ENCODE data around the gene ATP2C2. TPM values are rescaled to one million over a fixed set of nuclear protein-coding genes. Genes with fewer than 3 reads are reported as not detected.
"Not testable (repeated sequence)": the region's sequence is repeated elsewhere in the genome, so short reads cannot be mapped to it uniquely, and the experiment has no call there.

ATP2C2 gene
- total RNA-seq, 4 donors from 2014 or later, result 1.3 TPM; not detected in 3

DNA sequence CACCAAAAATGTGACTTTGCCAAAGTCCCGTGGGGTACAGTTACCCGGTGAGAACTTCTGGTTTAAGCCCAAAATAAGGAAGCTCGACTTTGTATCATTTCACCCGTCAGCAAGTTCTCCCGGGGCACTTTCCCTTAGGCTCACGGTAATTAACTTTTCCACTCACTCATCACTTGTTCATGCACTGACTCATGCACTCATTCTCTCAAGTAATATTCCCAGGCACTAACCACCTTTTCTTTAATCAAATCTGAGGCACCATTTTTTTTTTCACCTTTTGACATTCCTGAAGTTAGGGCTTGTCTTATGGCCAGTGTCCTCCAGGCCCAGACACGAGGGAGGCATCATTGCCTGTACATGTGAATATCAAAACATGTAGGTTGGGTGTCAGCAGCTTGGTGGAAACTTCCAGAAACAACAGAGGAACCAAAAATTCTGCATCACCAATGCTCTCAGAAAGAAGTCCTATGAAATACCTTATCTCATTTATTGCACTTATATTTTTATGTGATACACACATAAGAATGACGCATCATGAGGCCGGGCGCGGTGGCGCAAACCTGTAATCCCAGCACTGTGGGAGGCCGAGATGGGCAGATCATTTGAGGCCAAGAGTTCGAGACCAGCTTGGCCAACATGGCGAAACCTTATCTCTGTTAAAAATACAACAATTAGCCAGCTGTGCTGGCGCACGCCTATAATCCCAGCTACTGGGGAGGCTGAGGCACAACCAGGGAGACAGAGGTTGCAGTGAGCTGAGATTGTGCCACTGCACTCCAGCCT is 36.1 kb upstream of the ATP2C2 start:
- DNase-seq (ENCODE audit: low spot score) (no peak), ATAC-seq (ENCODE audit: low FRiP score) (no peak)
- TF ChIP-seq, protein P1, sequence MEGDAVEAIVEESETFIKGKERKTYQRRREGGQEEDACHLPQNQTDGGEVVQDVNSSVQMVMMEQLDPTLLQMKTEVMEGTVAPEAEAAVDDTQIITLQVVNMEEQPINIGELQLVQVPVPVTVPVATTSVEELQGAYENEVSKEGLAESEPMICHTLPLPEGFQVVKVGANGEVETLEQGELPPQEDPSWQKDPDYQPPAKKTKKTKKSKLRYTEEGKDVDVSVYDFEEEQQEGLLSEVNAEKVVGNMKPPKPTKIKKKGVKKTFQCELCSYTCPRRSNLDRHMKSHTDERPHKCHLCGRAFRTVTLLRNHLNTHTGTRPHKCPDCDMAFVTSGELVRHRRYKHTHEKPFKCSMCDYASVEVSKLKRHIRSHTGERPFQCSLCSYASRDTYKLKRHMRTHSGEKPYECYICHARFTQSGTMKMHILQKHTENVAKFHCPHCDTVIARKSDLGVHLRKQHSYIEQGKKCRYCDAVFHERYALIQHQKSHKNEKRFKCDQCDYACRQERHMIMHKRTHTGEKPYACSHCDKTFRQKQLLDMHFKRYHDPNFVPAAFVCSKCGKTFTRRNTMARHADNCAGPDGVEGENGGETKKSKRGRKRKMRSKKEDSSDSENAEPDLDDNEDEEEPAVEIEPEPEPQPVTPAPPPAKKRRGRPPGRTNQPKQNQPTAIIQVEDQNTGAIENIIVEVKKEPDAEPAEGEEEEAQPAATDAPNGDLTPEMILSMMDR (IDR thresholded peaks at IDR 0.05), result no peak

DNA sequence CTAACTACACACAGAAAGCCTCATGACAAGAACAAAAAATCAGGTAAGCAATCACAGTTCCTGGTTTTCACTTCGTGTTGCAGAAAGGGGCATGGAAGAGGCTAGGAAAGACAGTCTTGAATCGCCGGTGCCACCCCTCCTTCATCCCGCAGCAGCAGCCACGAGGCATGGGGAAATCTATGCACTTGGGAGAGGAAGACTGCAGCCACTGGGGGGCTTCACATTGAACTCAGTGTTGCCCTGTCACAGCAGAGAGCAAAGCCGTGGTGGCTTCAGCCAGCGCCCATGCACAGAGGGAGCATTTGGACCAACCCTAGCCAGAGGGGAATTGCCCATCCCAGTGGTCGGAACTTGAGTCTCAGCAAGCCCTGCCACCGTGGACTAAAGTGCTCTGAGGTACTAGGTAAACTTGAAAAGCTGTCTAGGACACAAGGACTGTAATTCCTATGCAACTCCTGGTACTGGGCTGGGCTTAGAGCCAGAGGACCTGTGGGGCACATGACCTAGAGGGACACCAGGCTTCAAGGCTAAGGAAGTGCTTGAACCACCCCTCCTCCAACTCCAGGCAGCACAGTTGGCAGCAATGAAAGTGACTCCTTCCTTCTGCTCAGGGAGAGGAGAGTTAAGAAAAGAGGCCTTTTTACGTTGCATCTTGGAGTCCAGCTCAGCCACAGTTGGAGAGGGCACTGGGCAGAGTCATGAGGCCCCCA is 35.2 kb upstream of the ATP2C2 start:
- ATAC-seq (ENCODE audit: low FRiP score) (no peak), DNase-seq (ENCODE audit: low spot score) (no peak)
- TF ChIP-seq, protein P1 (IDR thresholded peaks at IDR 0.05), result no peak

DNA sequence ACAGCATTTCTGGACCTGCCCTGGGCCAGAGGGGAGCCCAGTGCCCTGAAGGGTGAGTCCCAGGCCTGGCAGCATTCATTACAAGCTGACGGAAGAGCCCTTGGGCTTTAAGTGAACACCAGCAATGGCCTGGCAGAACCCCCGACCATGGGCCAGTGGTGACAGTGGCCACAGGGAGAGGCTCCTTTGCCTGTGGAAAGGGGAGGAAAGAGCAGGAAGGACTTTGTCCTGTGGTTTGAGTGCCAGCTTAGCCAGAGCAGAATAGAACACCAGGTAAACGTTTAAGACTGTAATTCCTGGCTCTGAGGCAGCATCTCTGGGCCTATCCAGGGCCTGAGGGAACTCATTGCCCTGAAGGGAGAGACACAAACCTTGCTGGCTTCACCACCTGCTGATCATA is 34.3 kb upstream of the ATP2C2 start:
- no peak for ATAC-seq (ENCODE audit: low FRiP score)
- TF ChIP-seq, protein P1 (IDR thresholded peaks at IDR 0.05), result no peak
- DNase-seq (ENCODE audit: low spot score), result no peak

DNA sequence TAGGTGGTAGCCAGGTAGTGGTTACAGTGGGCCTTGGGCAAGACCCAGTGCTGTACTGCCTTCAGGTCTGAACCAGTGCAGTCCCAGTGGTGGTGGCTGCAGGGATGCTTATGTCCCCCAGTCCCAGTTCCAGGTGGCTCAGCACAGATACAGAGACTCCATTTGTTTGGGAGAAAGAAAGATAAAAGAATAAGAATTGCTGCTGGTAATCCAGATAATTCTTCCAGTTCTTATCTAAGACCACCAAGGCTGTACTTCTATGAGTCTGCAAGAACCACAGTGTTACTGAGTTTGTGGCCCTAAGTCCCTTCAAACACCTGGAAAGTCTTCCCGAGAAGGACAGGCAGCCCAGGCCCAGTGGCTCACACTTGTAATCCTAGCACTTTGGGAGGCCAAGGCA is 33.9 kb upstream of the ATP2C2 start:
- DNase-seq (ENCODE audit: low spot score) (no peak), ATAC-seq (ENCODE audit: low FRiP score) (no peak)
- TF ChIP-seq, protein P1 (IDR thresholded peaks at IDR 0.05), result no peak

DNA sequence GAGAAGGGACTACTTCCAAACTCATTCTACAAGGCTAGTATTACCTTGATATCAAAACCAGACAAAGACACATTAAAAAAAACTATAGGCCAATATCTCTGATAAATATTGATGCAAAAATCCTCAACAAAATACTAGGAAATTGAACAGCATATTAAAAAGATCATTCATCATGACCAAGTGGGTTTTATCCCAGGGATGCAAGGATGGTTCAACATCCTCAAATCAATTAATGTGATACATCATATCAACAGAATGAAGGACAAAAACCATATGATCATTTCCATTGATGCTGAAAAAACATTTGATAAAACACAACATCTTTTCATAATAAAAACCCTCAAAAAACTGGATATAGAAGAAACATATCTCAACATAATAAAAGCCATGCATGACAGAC is 31.1 kb upstream of the ATP2C2 start:
- ATAC-seq (ENCODE audit: low FRiP score), result not testable (repeated sequence)

DNA sequence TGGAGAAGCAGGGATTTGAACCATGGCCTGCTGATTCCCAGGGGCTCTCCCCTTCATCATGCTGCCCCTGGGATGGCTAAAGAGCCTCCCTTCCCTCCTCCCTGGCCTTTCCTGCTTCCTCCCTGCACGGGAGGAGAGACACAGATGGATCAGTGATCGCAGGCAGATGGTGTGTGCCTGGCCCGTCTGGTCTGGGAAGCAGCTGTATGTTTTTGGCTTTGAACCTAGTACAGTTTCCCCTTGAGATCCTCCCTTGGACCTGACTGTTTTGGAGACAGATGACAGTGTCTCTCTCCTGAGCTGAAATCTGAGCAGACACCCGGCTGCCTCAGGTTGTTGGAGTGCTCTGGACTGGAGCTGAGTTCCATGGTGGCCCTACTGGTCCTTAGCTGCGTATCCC is 29.0 kb upstream of the ATP2C2 start:
- ATAC-seq (ENCODE audit: low FRiP score) (no peak), DNase-seq (ENCODE audit: low spot score) (no peak)
- TF ChIP-seq, protein P1 (IDR thresholded peaks at IDR 0.05), result no peak

More for the DNA sequence above, 31.1 kb upstream of the ATP2C2 start:
- not testable (repeated sequence) for DNase-seq (ENCODE audit: low spot score)

DNA sequence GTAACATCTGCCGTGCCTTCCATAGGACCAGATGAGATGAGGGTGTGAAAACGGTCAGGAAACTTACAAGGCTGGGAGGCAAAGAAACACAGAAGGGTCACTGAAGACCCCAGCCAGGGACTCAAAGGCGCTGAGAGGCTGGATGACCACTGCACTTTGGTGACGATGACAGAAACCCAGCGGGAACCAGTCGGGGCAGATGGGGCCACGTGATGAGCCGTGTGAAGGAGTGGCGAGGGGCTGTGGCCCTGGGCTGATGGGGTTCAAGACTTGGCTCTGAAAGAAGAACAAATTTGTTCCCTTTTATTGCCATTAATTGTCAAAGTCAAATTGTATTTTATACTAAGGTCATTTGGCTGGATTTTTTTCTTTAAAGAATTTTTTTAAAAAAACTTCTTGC is 28.6 kb upstream of the ATP2C2 start:
- ATAC-seq (ENCODE audit: low FRiP score), result no peak
- TF ChIP-seq, protein P1 (IDR thresholded peaks at IDR 0.05), result no peak

More for the DNA sequence above, 28.6 kb upstream of the ATP2C2 start:
- DNase-seq (ENCODE audit: low spot score), result no peak
